HepG2 (cell line): ENCODE measurements around the gene SLC4A2. TPM values are rescaled to one million over a fixed set of nuclear protein-coding genes. Genes with fewer than 3 reads are reported as not detected.
A peak's percentile ranks its signal among the peaks of the same experiment; 100 is the strongest.

Experiments
- ATAC-seq: fragments of 200-7000 bp; cut with Tn5 transposase; 3 replicates; pipeline ENCODE4 v1.9.1; 2020; ENCODE audit warnings: mild to moderate bottlenecking, moderate library complexity
- BruUV-seq: library from RNA; stranded (reverse); fragments of 400-500 nt; replicated peaks from 2 replicates; lab custom pipeline; 2021; lab: Mats Ljungman, UMichigan
- CTCF ChIA-PET: fragments of 300-600 bp; formaldehyde crosslinking; extraction: SDS; loops from one replicate; lab custom pipeline; 2021; ENCODE audit warnings: low total read pairs, inconsistent platforms, low intra/inter-chr PET ratio; lab: Yijun Ruan, JAX
- POLR2A ChIA-PET: fragments of 350-600 bp; sonication (Branson Sonifier 250); formaldehyde crosslinking; loops from one replicate; lab custom pipeline; 2020; ENCODE audit warnings: antibody characterized with exemption, inconsistent platforms; lab: Yijun Ruan, JAX
- DNase-seq: peaks from one replicate; pipeline ENCODE4 v3.0.0-alpha.2; 2015; ENCODE audit warnings: low spot score
- FAIRE-seq: peaks from 3 replicates; lab custom pipeline; 2011; peaks lifted over from hg19 to GRCh38; lab: Jason Lieb, UNC
- H2AFZ ChIP-seq: one replicate; pipeline ENCODE4 v1.6.1; 2011; ENCODE audit warnings: low read length, inconsistent platforms
- H3K27ac ChIP-seq: fragments of 300-600 bp; 3 replicates; pipeline ENCODE4 v1.8.0; 2011; ENCODE audit warnings: mixed run types, mild to moderate bottlenecking, mixed read lengths, low read length, inconsistent platforms; ENCODE audit not compliant: insufficient read depth; ENCODE audit errors: extremely low read length
- H3K27me3 ChIP-seq, 2 experiments: fragments of 200-600 bp in 1 of 2; 2 replicates in 1 of 2; 3 replicates in 1 of 2; pipeline versions ENCODE4 v1.6.0 to v1.8.0; 2011; ENCODE audit warnings: low read length in 2 of 2, mild to moderate bottlenecking in 2 of 2, moderate library complexity in 2 of 2, inconsistent platforms in 1 of 2; ENCODE audit not compliant: insufficient read depth in 2 of 2, control insufficient read depth in 1 of 2
- H3K36me3 ChIP-seq, 2 experiments: fragments of 200-600 bp in 1 of 2; replicated peaks in 1 of 2; 2 replicates in 1 of 2; 3 replicates in 1 of 2; pipeline versions ENCODE4 v1.5.1 to v1.8.0; 2011; ENCODE audit warnings: low read length in 2 of 2, inconsistent platforms in 1 of 2; ENCODE audit not compliant: insufficient read depth in 2 of 2, control insufficient read depth in 1 of 2
- H3K4me1 ChIP-seq: 2 replicates; pipeline ENCODE4 v1.5.1; 2012; ENCODE audit warnings: low read length, inconsistent platforms; ENCODE audit not compliant: insufficient read depth
- H3K4me2 ChIP-seq: 2 replicates; pipeline ENCODE4 v1.6.0; 2011; ENCODE audit warnings: low read depth, low read length, inconsistent platforms
- H3K4me3 ChIP-seq, 3 experiments: fragments of 200-600 bp in 1 of 3; sonication (generic), shearing (Covaris generic) in 1 of 3; replicated peaks in 1 of 3; 2 replicates each; pipeline ENCODE4 v1.5.1; 2011 to 2016; ENCODE audit warnings: low read length in 3 of 3, inconsistent platforms in 2 of 3, low read depth in 2 of 3, mild to moderate bottlenecking in 2 of 3, control low read depth in 1 of 3, mixed read lengths in 1 of 3; ENCODE audit not compliant: insufficient read depth in 1 of 3
- H3K79me2 ChIP-seq: one replicate; pipeline ENCODE4 v1.6.1; 2011; ENCODE audit warnings: low read length, inconsistent platforms; ENCODE audit not compliant: insufficient read depth
- H3K9ac ChIP-seq: 2 replicates; pipeline ENCODE4 v1.6.0; 2011; ENCODE audit warnings: mild to moderate bottlenecking, low read depth, low read length, inconsistent platforms; ENCODE audit not compliant: insufficient read depth
- H3K9me3 ChIP-seq: 2 replicates; pipeline ENCODE4 v1.5.1; 2012; ENCODE audit warnings: mild to moderate bottlenecking, low read length
- H4K20me1 ChIP-seq: 2 replicates; pipeline ENCODE4 v1.6.0; 2011; ENCODE audit warnings: inconsistent platforms, mild to moderate bottlenecking, low read length, moderate library complexity; ENCODE audit not compliant: insufficient read depth
- DMAP1 ChIP-seq: IDR thresholded peaks from 2 replicates; pipeline ENCODE4 v1.6.1; 2016
- REL ChIP-seq: sonication (generic); formaldehyde crosslinking; conservative IDR thresholded peaks from 2 replicates; pipeline ENCODE4 v1.8.0; 2022; ENCODE audit warnings: mild to moderate bottlenecking, missing genetic modification reagents, moderate library complexity
- RORA ChIP-seq: sonication (generic); formaldehyde crosslinking; IDR thresholded peaks from 2 replicates; pipeline ENCODE4 v1.5.0; 2020; ENCODE audit warnings: mild to moderate bottlenecking, missing genetic modification reagents, moderate library complexity
- YEATS4 ChIP-seq: sonication (generic); formaldehyde crosslinking; IDR thresholded peaks from 2 replicates; pipeline ENCODE4 v1.4.0; 2020; ENCODE audit warnings: missing genetic modification reagents, borderline replicate concordance
- WGBS: methylation state at CpG from one replicate; pipeline ENCODE4 v1.1.6; 2017; ENCODE audit warnings: low lambda C conversion rate; 5-methylcytosine and 5-hydroxymethylcytosine counted together
- in situ Hi-C: cut with HindIII; loops from 2 replicates; pipeline ENCODE4 v1.10.0; 2017; ENCODE audit warnings: low pct_unique_long_range_greater_than_20kb; ENCODE audit not compliant: extremely low pct_ligation_motif_present
- intact Hi-C: fragments of 100-400 bp; cut with micrococcal nuclease; formaldehyde crosslinking; loops from one replicate; pipeline ENCODE4 v1.10.0; 2022; ENCODE audit not compliant: unreplicated experiment
- polyA plus RNA-seq, 8 experiments: library from polyadenylated mRNA; depleted of rRNA in 3 of 8; stranded (reverse) in 7 of 8; unstranded in 1 of 8; fragments of >200 nt; fragmentation: Illumina TruSeq in 4 of 8; extraction: Trizol in 4 of 8; gene quantifications; 2 replicates each; pipeline versions ENCODE4 v1.2.1 to v1.2.3, GENCODE V29; 2011 to 2016; ENCODE audit warnings: low read depth in 4 of 8, missing spikeins in 1 of 8, mixed read lengths in 1 of 8; ENCODE audit not compliant: insufficient read depth in 1 of 8
- total RNA-seq, 5 experiments: library from RNA; depleted of rRNA; stranded (reverse); fragments of >200 nt; fragmentation: Illumina TruSeq; extraction: Trizol; gene quantifications; 2 replicates each; pipeline ENCODE4 v1.2.3, GENCODE V29; 2016; ENCODE audit warnings: low read depth in 1 of 5
- TF ChIP-seq, protein P1 (sequence below), 2 experiments: fragments of 450-650 bp in 1 of 2; sonication (generic) in 1 of 2; formaldehyde crosslinking in 1 of 2; IDR thresholded peaks; 2 replicates each; pipeline versions ENCODE4 v1.6.1 to v1.8.0; 2016 to 2022; ENCODE audit warnings: antibody characterized with exemption in 1 of 2, mild to moderate bottlenecking in 1 of 2, missing genetic modification reagents in 1 of 2

SLC4A2 gene
- total and polyA plus RNA-seq, 2 of the 13 experiments (the other 11 are each of a cell fraction or from before 2014, with no cell fraction given) = 51.9 to 73.4 TPM

DNA sequence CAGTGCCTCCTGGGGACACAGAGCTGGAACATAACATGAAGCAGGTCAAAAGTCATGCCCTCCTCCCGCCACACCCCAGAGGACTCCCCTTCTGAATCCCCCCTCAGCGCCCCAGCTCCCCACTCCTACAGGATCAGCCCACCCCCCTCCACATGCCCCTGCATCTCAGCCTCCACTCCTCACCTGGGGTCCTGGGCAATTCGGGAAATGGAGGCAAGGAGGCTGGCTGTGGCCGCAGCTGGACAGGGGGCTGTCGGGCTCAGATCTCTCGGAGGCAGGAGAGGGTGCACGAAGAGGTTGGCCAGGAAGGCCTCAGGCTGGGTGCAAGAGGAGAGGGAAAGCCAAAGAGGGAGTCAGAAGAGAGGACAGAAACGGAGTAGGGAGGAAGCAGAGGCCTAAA lies 42.9 kb upstream of the SLC4A2 start:
- no peak for ATAC-seq
- H3K4me2 ChIP-seq = no peak overlapping the region
- no peak overlapping the region for H3K9ac ChIP-seq
- no peaks in the 10 kb centered on the region for H3K9me3 ChIP-seq
- no peak overlapping the region for H3K27ac ChIP-seq
- no peaks in the 10 kb centered on the region for H4K20me1 ChIP-seq
- no peaks in the 10 kb centered on the region; a peak in 1 of 5 replicates for H3K36me3 ChIP-seq
- in situ Hi-C loops = no loop called here
- H3K4me3 ChIP-seq = no peak overlapping the region
- H2AFZ ChIP-seq = no peak overlapping the region
- POLR2A ChIA-PET = no interaction called here
- no TSS peak for BruUV-seq
- H3K4me1 ChIP-seq = peaks cover 56% of the 10 kb centered on the region
- WGBS = 52% methylated on average over 7 of the region's 8 CpGs
- FAIRE-seq = no peak
- DNase-seq = no peak
- H3K27me3 ChIP-seq = peaks cover 9 to 33% of the 10 kb centered on the region in 2 experiments
- no peaks in the 10 kb centered on the region for H3K79me2 ChIP-seq
- CTCF ChIA-PET = no interaction called here
- TF ChIP-seq, protein P1, sequence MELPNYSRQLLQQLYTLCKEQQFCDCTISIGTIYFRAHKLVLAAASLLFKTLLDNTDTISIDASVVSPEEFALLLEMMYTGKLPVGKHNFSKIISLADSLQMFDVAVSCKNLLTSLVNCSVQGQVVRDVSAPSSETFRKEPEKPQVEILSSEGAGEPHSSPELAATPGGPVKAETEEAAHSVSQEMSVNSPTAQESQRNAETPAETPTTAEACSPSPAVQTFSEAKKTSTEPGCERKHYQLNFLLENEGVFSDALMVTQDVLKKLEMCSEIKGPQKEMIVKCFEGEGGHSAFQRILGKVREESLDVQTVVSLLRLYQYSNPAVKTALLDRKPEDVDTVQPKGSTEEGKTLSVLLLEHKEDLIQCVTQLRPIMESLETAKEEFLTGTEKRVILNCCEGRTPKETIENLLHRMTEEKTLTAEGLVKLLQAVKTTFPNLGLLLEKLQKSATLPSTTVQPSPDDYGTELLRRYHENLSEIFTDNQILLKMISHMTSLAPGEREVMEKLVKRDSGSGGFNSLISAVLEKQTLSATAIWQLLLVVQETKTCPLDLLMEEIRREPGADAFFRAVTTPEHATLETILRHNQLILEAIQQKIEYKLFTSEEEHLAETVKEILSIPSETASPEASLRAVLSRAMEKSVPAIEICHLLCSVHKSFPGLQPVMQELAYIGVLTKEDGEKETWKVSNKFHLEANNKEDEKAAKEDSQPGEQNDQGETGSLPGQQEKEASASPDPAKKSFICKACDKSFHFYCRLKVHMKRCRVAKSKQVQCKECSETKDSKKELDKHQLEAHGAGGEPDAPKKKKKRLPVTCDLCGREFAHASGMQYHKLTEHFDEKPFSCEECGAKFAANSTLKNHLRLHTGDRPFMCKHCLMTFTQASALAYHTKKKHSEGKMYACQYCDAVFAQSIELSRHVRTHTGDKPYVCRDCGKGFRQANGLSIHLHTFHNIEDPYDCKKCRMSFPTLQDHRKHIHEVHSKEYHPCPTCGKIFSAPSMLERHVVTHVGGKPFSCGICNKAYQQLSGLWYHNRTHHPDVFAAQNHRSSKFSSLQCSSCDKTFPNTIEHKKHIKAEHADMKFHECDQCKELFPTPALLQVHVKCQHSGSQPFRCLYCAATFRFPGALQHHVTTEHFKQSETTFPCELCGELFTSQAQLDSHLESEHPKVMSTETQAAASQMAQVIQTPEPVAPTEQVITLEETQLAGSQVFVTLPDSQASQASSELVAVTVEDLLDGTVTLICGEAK (IDR thresholded peaks at IDR 0.05) = no peak
- TF ChIP-seq, protein P1 (CRISPR knock-in tag; IDR thresholded peaks at IDR 0.05) = no peak
- TF ChIP-seq RORA = no peak
- no peak for TF ChIP-seq DMAP1 (CRISPR knock-in tag)
- TF ChIP-seq YEATS4 (CRISPR knock-in tag) = no peak
- 0 out of 2 replicates have a peak, but pooled peaks have one; percentile 9 for TF ChIP-seq REL (CRISPR knock-in tag)
- intact Hi-C loops = no loop called here
